GM21526 (cell line): ENCODE results near the gene GARIN3.
"Not testable (repeated sequence)": the region's sequence is repeated elsewhere in the genome, so short reads cannot be mapped to it uniquely, and the experiment has no call there.

Experiments used
- ATAC-seq: cut with Tn5 transposase; IDR thresholded peaks from one replicate; pipeline ENCODE4 v1.9.1; 2021; ENCODE audit warnings: moderate library complexity; ENCODE audit not compliant: unreplicated experiment, low FRiP score

GARIN3 gene

GRCh38 chr5:157186309-157187045, 20.4 kb upstream of the GARIN3 start:
- ATAC-seq: no peak

GRCh38 chr5:157185122-157185521, 19.1 kb upstream of the GARIN3 start:
- not testable (repeated sequence) for ATAC-seq

GRCh38 chr5:157184117-157184670, 18.1 kb upstream of the GARIN3 start:
- ATAC-seq: no peak

GRCh38 chr5:157182143-157182757, 16.2 kb upstream of the GARIN3 start:
- no peak for ATAC-seq

- ATAC-seq: no peak
Measured at GRCh38 chr5:157180374-157181264, 14.6 kb upstream of the GARIN3 start, which contains the start of gene ITK. ITK (plus strand) TSS chr5:157180840; CDS start chr5:157180978, 138 bp downstream.

- ATAC-seq: no peak
Measured at GRCh38 chr5:157178966-157179365, 12.9 kb upstream of the GARIN3 start.

GRCh38 chr5:157177953-157178352, 11.9 kb upstream of the GARIN3 start:
- ATAC-seq: no peak

GRCh38 chr5:157175071-157175612, 9.1 kb upstream of the GARIN3 start:
- no peak for ATAC-seq

GRCh38 chr5:157172403-157172802, 6.3 kb upstream of the GARIN3 start:
- peak; percentile 98 for ATAC-seq

GRCh38 chr5:157168286-157168685, 2.2 kb upstream of the GARIN3 start:
- no peak for ATAC-seq

- no peak for ATAC-seq
Measured at GRCh38 chr5:157167214-157167621, 1.2 kb upstream of the GARIN3 start.

- ATAC-seq: no peak
Measured at GRCh38 chr5:157165668-157166067, 396 bp downstream of the GARIN3 start.

- ATAC-seq: no peak
Measured at GRCh38 chr5:157165261-157165660, 803 bp downstream of the GARIN3 start.

GRCh38 chr5:157164521-157164920, 1.5 kb downstream of the GARIN3 start:
- ATAC-seq: no peak

- ATAC-seq: no peak
Measured at GRCh38 chr5:157162919-157163510, 3.0 kb downstream of the GARIN3 start.

GRCh38 chr5:157161996-157162395, 4.1 kb downstream of the GARIN3 start:
- ATAC-seq: no peak

GRCh38 chr5:157160001-157160400, 6.1 kb downstream of the GARIN3 start:
- ATAC-seq: no peak

- ATAC-seq: no peak
Measured at GRCh38 chr5:157159209-157159751, 6.8 kb downstream of the GARIN3 start.

- no peak for ATAC-seq
Measured at GRCh38 chr5:157157293-157157891, 8.7 kb downstream of the GARIN3 start.
